H1 (cell line): ENCODE measurements around the gene RICTOR. TPM values are rescaled to one million over a fixed set of nuclear protein-coding genes. Genes with fewer than 3 reads are reported as not detected.

Source experiments
- CTCF ChIA-PET: fragments of 300-600 bp; sonication (Branson Sonifier 250); formaldehyde crosslinking; loops from one replicate; lab custom pipeline; 2021; ENCODE audit not compliant: partially characterized antibody; lab: Charles Lee
- POLR2A ChIA-PET: fragments of 300-600 bp; sonication (Branson Sonifier 250); formaldehyde crosslinking; loops from one replicate; lab custom pipeline; 2021; ENCODE audit warnings: inconsistent platforms; ENCODE audit not compliant: partially characterized antibody; lab: Charles Lee
- DNase-seq, 2 experiments: peaks; one replicate each; pipeline versions ENCODE4 v3.0.0 to v3.0.0-alpha.2; 2010 to 2022; ENCODE audit warnings: low spot score in 2 of 2, low read depth in 1 of 2, mixed read lengths in 1 of 2
- FAIRE-seq: peaks from 2 replicates; lab custom pipeline; 2011; peaks lifted over from hg19 to GRCh38; lab: Jason Lieb, UNC
- H2AFZ ChIP-seq: 2 replicates; pipeline ENCODE4 v1.8.1; 2012; ENCODE audit warnings: low read length, inconsistent platforms
- H2AK5ac ChIP-seq: 2 replicates; pipeline ENCODE4 v1.6.1; 2013; ENCODE audit warnings: low read depth, low read length
- H2BK120ac ChIP-seq: replicated peaks from 2 replicates; pipeline ENCODE3; 2013; ENCODE audit warnings: low read depth, low read length, inconsistent platforms
- H2BK12ac ChIP-seq: 2 replicates; pipeline ENCODE4 v1.6.1; 2013; ENCODE audit warnings: low read depth, low read length
- H2BK15ac ChIP-seq: 2 replicates; pipeline ENCODE4 v1.6.1; 2013; ENCODE audit warnings: low read length
- H2BK20ac ChIP-seq: 2 replicates; pipeline ENCODE4 v1.6.1; 2013; ENCODE audit warnings: low read length
- H2BK5ac ChIP-seq: 2 replicates; pipeline ENCODE4 v1.6.1; 2013; ENCODE audit warnings: low read depth, low read length
- H3K14ac ChIP-seq: 2 replicates; pipeline ENCODE4 v1.6.1; 2013; ENCODE audit warnings: inconsistent platforms; ENCODE audit not compliant: insufficient read length
- H3K18ac ChIP-seq: 2 replicates; pipeline ENCODE4 v1.6.1; 2013; ENCODE audit warnings: low read length; ENCODE audit errors: extremely low read depth
- H3K23ac ChIP-seq: 2 replicates; pipeline ENCODE4 v1.6.1; 2013; ENCODE audit warnings: inconsistent platforms; ENCODE audit not compliant: insufficient read length
- H3K23me2 ChIP-seq: 2 replicates; pipeline ENCODE4 v1.6.1; 2013; ENCODE audit warnings: low read depth, low read length
- H3K27ac ChIP-seq: 2 replicates; pipeline ENCODE4 v1.6.1; 2011; ENCODE audit warnings: low read depth, low read length, inconsistent platforms
- H3K27me3 ChIP-seq, 4 experiments: replicated peaks in 1 of 4; 1 replicate in 1 of 4; 2 replicates in 3 of 4; pipeline versions ENCODE4 v1.6.1 to v1.8.1; 2011 to 2013; ENCODE audit warnings: low read length in 3 of 4, mild to moderate bottlenecking in 3 of 4, inconsistent platforms in 2 of 4, mixed read lengths in 2 of 4, moderate library complexity in 1 of 4; ENCODE audit not compliant: control insufficient read depth in 3 of 4, insufficient read depth in 3 of 4; ENCODE audit errors: extremely low read depth in 1 of 4
- H3K36me3 ChIP-seq, 4 experiments: 2 replicates each; pipeline versions ENCODE4 v1.6.1 to v1.8.1; 2011 to 2013; ENCODE audit warnings: mild to moderate bottlenecking in 4 of 4, low read length in 3 of 4, moderate library complexity in 2 of 4, control low read depth in 1 of 4, inconsistent platforms in 1 of 4; ENCODE audit not compliant: insufficient read depth in 4 of 4, control insufficient read depth in 2 of 4
- H3K4ac ChIP-seq: replicated peaks from 2 replicates; pipeline ENCODE3; 2013; ENCODE audit warnings: low read length, low read depth, mixed read lengths, inconsistent platforms; ENCODE audit not compliant: insufficient read length
- H3K4me1 ChIP-seq, 4 experiments: replicated peaks in 1 of 4; 1 replicate in 1 of 4; 2 replicates in 3 of 4; pipeline versions ENCODE4 v1.6.1 to v1.8.1; 2011 to 2013; ENCODE audit warnings: low read length in 3 of 4, inconsistent platforms in 2 of 4, mixed read lengths in 1 of 4; ENCODE audit not compliant: insufficient read depth in 4 of 4, control insufficient read depth in 3 of 4
- H3K4me2 ChIP-seq, 2 experiments: 2 replicates each; pipeline versions ENCODE4 v1.6.1 to v1.8.1; 2011 to 2013; ENCODE audit warnings: low read depth in 2 of 2, low read length in 2 of 2, control low read depth in 1 of 2, inconsistent platforms in 1 of 2, mild to moderate bottlenecking in 1 of 2; ENCODE audit not compliant: insufficient read depth in 1 of 2
- H3K4me3 ChIP-seq, 4 experiments: fragments of 200-600, 300-600 bp in 1 of 4; sonication (generic), shearing (Covaris generic), sonication (Bioruptor Twin) in 1 of 4; 2 replicates each; pipeline versions ENCODE4 v1.5.1 to v1.8.1; 2011 to 2016; ENCODE audit warnings: low read length in 4 of 4, low read depth in 3 of 4, control low read depth in 2 of 4, inconsistent platforms in 2 of 4, mild to moderate bottlenecking in 2 of 4, mixed read lengths in 1 of 4, moderate library complexity in 1 of 4; ENCODE audit not compliant: insufficient read depth in 2 of 4; ENCODE audit errors: extremely low read depth in 1 of 4
- H3K56ac ChIP-seq: replicated peaks from 2 replicates; pipeline ENCODE3; 2013; ENCODE audit warnings: low read depth, mild to moderate bottlenecking, mixed read lengths, low read length, inconsistent platforms; ENCODE audit not compliant: insufficient read length
- H3K79me1 ChIP-seq: 2 replicates; pipeline ENCODE4 v1.6.1; 2013; ENCODE audit warnings: low read depth, low read length, control low read depth
- H3K79me2 ChIP-seq, 2 experiments: 2 replicates each; pipeline versions ENCODE4 v1.6.1 to v1.8.1; 2012 to 2013; ENCODE audit warnings: low read length in 2 of 2, mild to moderate bottlenecking in 2 of 2, inconsistent platforms in 1 of 2; ENCODE audit not compliant: insufficient read depth in 2 of 2, control insufficient read depth in 1 of 2
- H3K9ac ChIP-seq, 4 experiments: replicated peaks in 1 of 4; 1 replicate in 1 of 4; 2 replicates in 3 of 4; pipeline versions ENCODE4 v1.6.1 to v1.8.1; 2011 to 2013; ENCODE audit warnings: low read depth in 3 of 4, low read length in 3 of 4, control low read depth in 2 of 4, mild to moderate bottlenecking in 2 of 4, moderate library complexity in 2 of 4, inconsistent platforms in 1 of 4; ENCODE audit errors: extremely low read depth in 1 of 4
- H3K9me3 ChIP-seq, 2 experiments: 2 replicates each; pipeline versions ENCODE4 v1.6.1 to v1.8.1; 2012 to 2013; ENCODE audit warnings: mild to moderate bottlenecking in 2 of 2, moderate library complexity in 2 of 2, control low read depth in 1 of 2, inconsistent platforms in 1 of 2, low read depth in 1 of 2, low read length in 1 of 2, mixed read lengths in 1 of 2; ENCODE audit not compliant: insufficient read depth in 2 of 2
- H4K20me1 ChIP-seq, 2 experiments: replicated peaks in 1 of 2; 2 replicates each; pipeline versions ENCODE3 to v1.8.1; 2011 to 2013; ENCODE audit warnings: inconsistent platforms in 2 of 2, low read length in 2 of 2, mild to moderate bottlenecking in 1 of 2; ENCODE audit not compliant: insufficient read depth in 2 of 2, control insufficient read depth in 1 of 2
- H4K5ac ChIP-seq: 2 replicates; pipeline ENCODE4 v1.6.1; 2013; ENCODE audit warnings: low read length, low read depth, mixed read lengths, inconsistent platforms; ENCODE audit not compliant: insufficient read length
- H4K8ac ChIP-seq: 2 replicates; pipeline ENCODE4 v1.8.0; 2013; ENCODE audit warnings: mild to moderate bottlenecking, moderate library complexity, low read length, inconsistent platforms; ENCODE audit not compliant: insufficient read depth; ENCODE audit errors: extremely low read depth
- H4K91ac ChIP-seq: replicated peaks from 2 replicates; pipeline ENCODE3; 2013; ENCODE audit warnings: low read length, mixed read lengths, inconsistent platforms; ENCODE audit not compliant: insufficient read length
- JUND ChIP-seq: IDR thresholded peaks from 2 replicates; pipeline ENCODE4 v1.6.1; 2011; ENCODE audit warnings: mild to moderate bottlenecking, improper control_type of control experiment, low read length
- POLR2A ChIP-seq, 2 experiments: IDR thresholded peaks; 1 replicate in 1 of 2; 2 replicates in 1 of 2; pipeline ENCODE4 v1.6.1; 2011; ENCODE audit warnings: low read depth in 2 of 2, low read length in 2 of 2, mild to moderate bottlenecking in 2 of 2; ENCODE audit errors: control extremely low read depth in 1 of 2
- POU5F1 ChIP-seq: IDR thresholded peaks from 2 replicates; pipeline ENCODE4 v1.6.1; 2011; ENCODE audit warnings: low read depth, mild to moderate bottlenecking, low read length, moderate library complexity
- RAD21 ChIP-seq, 2 experiments: IDR thresholded peaks in 1 of 2; conservative IDR thresholded peaks in 1 of 2; 2 replicates each; pipeline ENCODE4 v1.6.1; 2011; ENCODE audit warnings: low read depth in 2 of 2, low read length in 2 of 2, improper control_type of control experiment in 1 of 2, inconsistent platforms in 1 of 2, mild to moderate bottlenecking in 1 of 2, moderate library complexity in 1 of 2
- YY1 ChIP-seq: IDR thresholded peaks from 2 replicates; pipeline ENCODE4 v1.6.1; 2011; ENCODE audit warnings: low read depth, mild to moderate bottlenecking, low read length
- ZNF274 ChIP-seq: IDR thresholded peaks from 2 replicates; pipeline ENCODE4 v1.7.0; 2012; ENCODE audit warnings: low read length, borderline replicate concordance; ENCODE audit errors: extremely low read depth
- WGBS, 2 experiments: shearing (Covaris generic) in 1 of 2; methylation state at CpG; one replicate each; pipeline versions ENCODE4 v1.1.6 to v1.1.7; 2013 to 2015; ENCODE audit warnings: low lambda C conversion rate in 2 of 2, mixed read lengths in 2 of 2, inconsistent platforms in 1 of 2, low coverage in 1 of 2, missing lambda C conversion rate in 1 of 2; ENCODE audit not compliant: insufficient replicate concordance in 2 of 2, insufficient coverage in 1 of 2, insufficient read length in 1 of 2; ENCODE audit errors: extremely low coverage in 1 of 2, missing lambda C conversion rate in 1 of 2; 5-methylcytosine and 5-hydroxymethylcytosine counted together
- polyA plus RNA-seq, 7 experiments: library from polyadenylated mRNA; depleted of rRNA in 3 of 7; stranded (reverse) in 5 of 7; unstranded in 2 of 7; fragments of >200 nt in 5 of 7; fragments of 200-250 nt in 2 of 7; gene quantifications; 1 replicate in 5 of 7; 2 replicates in 1 of 7; 4 replicates in 1 of 7; pipeline versions ENCODE4 v1.2.1 to v1.2.3, GENCODE V29; 2011 to 2013; ENCODE audit warnings: missing spikeins in 2 of 7, mixed read lengths in 2 of 7
- total RNA-seq: library from RNA; stranded (reverse); fragmentation: NEBNext Ultra II Directional; extraction: Animal tissue kit (Norgen Biotek cat#: 25700); gene quantifications from 2 replicates; pipeline ENCODE4 v1.2.1, GENCODE V29; 2021
- TF ChIP-seq, protein P1 (sequence below), 3 experiments: IDR thresholded peaks; 1 replicate in 2 of 3; 2 replicates in 1 of 3; pipeline versions ENCODE4 v1.5.1 to v1.6.1; 2011; ENCODE audit warnings: low read length in 3 of 3, mild to moderate bottlenecking in 3 of 3, inconsistent platforms in 2 of 3, low read depth in 1 of 3, moderate library complexity in 1 of 3; ENCODE audit not compliant: insufficient read depth in 1 of 3; ENCODE audit errors: control extremely low read depth in 1 of 3
- TF ChIP-seq, protein P2 (sequence below): IDR thresholded peaks from 2 replicates; pipeline ENCODE4 v1.6.1; 2012; ENCODE audit warnings: inconsistent platforms

RICTOR gene
- total and polyA plus RNA-seq, 2 of the 8 experiments (the other 6 are each of a cell fraction or from before 2014, with no cell fraction given) = 4.3 to 26.6 TPM

DNA sequence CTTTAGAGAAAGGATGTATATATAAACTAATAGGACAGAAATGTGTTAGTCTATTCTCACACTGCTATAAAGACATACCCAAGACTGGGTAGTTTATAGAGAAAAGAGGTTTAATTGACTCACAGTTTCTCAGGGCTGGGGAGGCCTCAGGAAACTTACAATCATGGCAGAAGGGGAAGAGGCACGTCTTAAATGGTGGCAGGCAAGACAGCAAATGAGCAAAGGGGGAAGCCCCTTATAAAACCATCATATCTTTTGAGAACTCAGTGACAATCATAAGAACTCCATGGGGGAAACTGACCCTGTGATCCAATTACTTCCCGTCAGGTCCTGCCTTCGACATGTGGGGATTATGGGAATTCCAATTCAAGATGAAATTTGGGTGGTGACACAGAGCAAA is 8.8 kb upstream of the RICTOR start:
- H3K4me2 ChIP-seq = no peak overlapping the region
- no peak overlapping the region for H3K23ac ChIP-seq
- no peak overlapping the region for H2BK15ac ChIP-seq
- POLR2A ChIA-PET = no interaction called here
- no peak overlapping the region for H2BK5ac ChIP-seq
- no peak overlapping the region for H2BK12ac ChIP-seq
- no peak overlapping the region for H3K4ac ChIP-seq
- no peaks in the 10 kb centered on the region; a peak in 1 of 4 replicates for H3K9me3 ChIP-seq
- no peak overlapping the region for H2AFZ ChIP-seq
- no peaks in the 10 kb centered on the region for H3K79me1 ChIP-seq
- H3K56ac ChIP-seq = no peak overlapping the region
- H3K4me3 ChIP-seq = no peak overlapping the region
- no peak overlapping the region for H3K9ac ChIP-seq
- no peak overlapping the region for H4K5ac ChIP-seq
- H4K91ac ChIP-seq = no peak overlapping the region
- no peak overlapping the region for H2BK20ac ChIP-seq
- no peaks in the 10 kb centered on the region for H4K20me1 ChIP-seq
- CTCF ChIA-PET = no interaction called here
- 85% methylated on average over 3 of the region's 3 CpGs; no CpG with 5 or more reads in 1 of the 2 experiments for WGBS, 2 experiments
- H3K18ac ChIP-seq = no peak overlapping the region
- no peaks in the 10 kb centered on the region for H3K4me1 ChIP-seq
- H3K14ac ChIP-seq = no peak overlapping the region
- FAIRE-seq (no peak), DNase-seq (no peak)
- H2AK5ac ChIP-seq = no peak overlapping the region
- no peaks in the 10 kb centered on the region for H3K79me2 ChIP-seq
- no peak overlapping the region for H3K27ac ChIP-seq
- no peaks in the 10 kb centered on the region for H3K36me3 ChIP-seq
- no peaks in the 10 kb centered on the region for H3K23me2 ChIP-seq
- H4K8ac ChIP-seq = no peak overlapping the region
- TF ChIP-seq, protein P1, sequence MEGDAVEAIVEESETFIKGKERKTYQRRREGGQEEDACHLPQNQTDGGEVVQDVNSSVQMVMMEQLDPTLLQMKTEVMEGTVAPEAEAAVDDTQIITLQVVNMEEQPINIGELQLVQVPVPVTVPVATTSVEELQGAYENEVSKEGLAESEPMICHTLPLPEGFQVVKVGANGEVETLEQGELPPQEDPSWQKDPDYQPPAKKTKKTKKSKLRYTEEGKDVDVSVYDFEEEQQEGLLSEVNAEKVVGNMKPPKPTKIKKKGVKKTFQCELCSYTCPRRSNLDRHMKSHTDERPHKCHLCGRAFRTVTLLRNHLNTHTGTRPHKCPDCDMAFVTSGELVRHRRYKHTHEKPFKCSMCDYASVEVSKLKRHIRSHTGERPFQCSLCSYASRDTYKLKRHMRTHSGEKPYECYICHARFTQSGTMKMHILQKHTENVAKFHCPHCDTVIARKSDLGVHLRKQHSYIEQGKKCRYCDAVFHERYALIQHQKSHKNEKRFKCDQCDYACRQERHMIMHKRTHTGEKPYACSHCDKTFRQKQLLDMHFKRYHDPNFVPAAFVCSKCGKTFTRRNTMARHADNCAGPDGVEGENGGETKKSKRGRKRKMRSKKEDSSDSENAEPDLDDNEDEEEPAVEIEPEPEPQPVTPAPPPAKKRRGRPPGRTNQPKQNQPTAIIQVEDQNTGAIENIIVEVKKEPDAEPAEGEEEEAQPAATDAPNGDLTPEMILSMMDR (IDR thresholded peaks at IDR 0.05; ENCODE audit: control extremely low read depth in 1 of 3, insufficient read depth in 1 of 3, low read depth in 1 of 3, low read length in 3 of 3) = no peak
- TF ChIP-seq RAD21 (IDR thresholded peaks at IDR 0.05 in 1 of 2, conservative IDR thresholded peaks at IDR 0.05 in 1 of 2; ENCODE audit: low read depth in 2 of 2, low read length in 2 of 2) = no peak
- TF ChIP-seq YY1 = no peak
- TF ChIP-seq ZNF274 = no peak
- TF ChIP-seq, protein P2, sequence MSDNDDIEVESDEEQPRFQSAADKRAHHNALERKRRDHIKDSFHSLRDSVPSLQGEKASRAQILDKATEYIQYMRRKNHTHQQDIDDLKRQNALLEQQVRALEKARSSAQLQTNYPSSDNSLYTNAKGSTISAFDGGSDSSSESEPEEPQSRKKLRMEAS = no peak
- TF ChIP-seq JUND = no peak
- TF ChIP-seq POLR2A (IDR thresholded peaks at IDR 0.05; ENCODE audit: control extremely low read depth in 1 of 2, low read depth in 2 of 2, low read length in 2 of 2) = no peak
- no peak for TF ChIP-seq POU5F1
- no peak overlapping the region for H2BK120ac ChIP-seq
- H3K27me3 ChIP-seq = no peaks in the 10 kb centered on the region
